Hematopoietic multipotent progenitor cell treated with erythropoietin and hydrocortisone succinate and interleukin-3 and kit ligand, for 15 days (in vitro differentiated cells): Measurements from ENCODE around the gene LY6G5C.
"Not testable (repeated sequence)": the region's sequence is repeated elsewhere in the genome, so short reads cannot be mapped to it uniquely, and the experiment has no call there.

ENCODE experiments used
- DNase-seq: peaks from one replicate; pipeline ENCODE4 v3.0.0-alpha.2; 2015; ENCODE audit warnings: low spot score

Gene LY6G5C

GRCh38 chr6:31715022-31715958 is 34.4 kb upstream of the LY6G5C start, which contains the start of gene LY6G6D:
LY6G6D (plus strand) TSS chr6:31715348; CDS start chr6:31715356, 8 bp downstream.
- no peak for DNase-seq

- no peak for DNase-seq
Measured at GRCh38 chr6:31713991-31714684, 33.3 kb upstream of the LY6G5C start.

- no peak for DNase-seq
Measured at GRCh38 chr6:31713465-31713864, 32.6 kb upstream of the LY6G5C start.

GRCh38 chr6:31712296-31712695 is 31.4 kb upstream of the LY6G5C start:
- DNase-seq = peak; percentile 47

DNA sequence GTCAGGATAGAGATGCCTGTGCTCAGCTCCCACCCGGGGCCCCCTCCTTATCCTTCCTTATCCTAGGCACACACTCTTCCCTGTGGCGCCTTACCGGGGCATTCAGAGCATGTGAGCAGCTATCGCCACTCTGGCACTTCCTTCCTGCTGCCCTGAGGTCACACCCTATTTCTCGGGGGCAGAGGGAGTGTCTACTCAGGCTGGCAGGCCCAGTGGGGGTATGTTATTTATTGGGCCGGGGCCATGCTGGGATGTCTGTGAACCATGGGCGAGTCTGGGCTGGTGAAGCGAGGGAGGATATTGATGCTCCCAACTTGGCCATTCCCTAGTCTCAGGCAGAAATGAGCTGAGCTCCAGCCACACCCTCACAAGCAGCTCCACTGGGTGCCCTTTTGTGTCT is 30.4 kb upstream of the LY6G5C start:
- peak; percentile 65 for DNase-seq

- DNase-seq = no peak
Measured at GRCh38 chr6:31710523-31711219, 29.8 kb upstream of the LY6G5C start.

DNA sequence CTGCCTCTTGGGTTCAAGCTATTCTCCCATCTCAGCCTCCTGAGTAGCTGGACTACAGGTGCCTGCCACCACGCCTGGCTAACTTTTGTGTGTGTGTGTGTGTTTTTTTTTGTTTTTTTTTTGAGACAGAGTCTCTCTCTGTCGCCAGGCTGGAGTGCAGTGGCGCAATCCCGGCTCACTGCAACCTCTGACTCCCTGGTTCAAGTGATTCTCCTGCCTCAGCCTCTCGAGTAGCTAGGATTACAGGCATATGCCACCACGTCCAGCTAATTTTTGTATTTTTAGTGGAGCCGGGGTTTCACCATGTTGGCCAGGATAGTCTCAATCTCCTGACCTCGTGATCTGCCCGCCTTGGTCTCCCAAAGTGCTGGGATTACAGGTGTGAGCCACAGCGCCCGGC is 28.3 kb upstream of the LY6G5C start:
- DNase-seq = not testable (repeated sequence)

GRCh38 chr6:31708224-31708623 is 27.4 kb upstream of the LY6G5C start:
- DNase-seq = no peak

DNA sequence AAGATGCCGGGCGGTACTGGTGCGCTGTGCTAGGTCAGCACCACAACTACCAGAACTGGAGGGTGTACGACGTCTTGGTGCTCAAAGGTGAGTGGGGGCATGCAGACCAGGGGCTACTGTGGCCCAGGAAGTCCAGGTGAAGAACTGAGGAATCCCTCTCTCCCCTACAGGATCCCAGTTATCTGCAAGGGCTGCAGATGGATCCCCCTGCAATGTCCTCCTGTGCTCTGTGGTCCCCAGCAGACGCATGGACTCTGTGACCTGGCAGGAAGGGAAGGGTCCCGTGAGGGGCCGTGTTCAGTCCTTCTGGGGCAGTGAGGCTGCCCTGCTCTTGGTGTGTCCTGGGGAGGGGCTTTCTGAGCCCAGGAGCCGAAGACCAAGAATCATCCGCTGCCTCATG is 26.8 kb upstream of the LY6G5C start:
- no peak for DNase-seq

- DNase-seq = no peak
Measured at GRCh38 chr6:31706599-31706998, 25.7 kb upstream of the LY6G5C start, which contains the start of gene LY6G6F. LY6G6F (plus strand) TSS chr6:31706866; CDS start chr6:31706907, 41 bp downstream.

DNA sequence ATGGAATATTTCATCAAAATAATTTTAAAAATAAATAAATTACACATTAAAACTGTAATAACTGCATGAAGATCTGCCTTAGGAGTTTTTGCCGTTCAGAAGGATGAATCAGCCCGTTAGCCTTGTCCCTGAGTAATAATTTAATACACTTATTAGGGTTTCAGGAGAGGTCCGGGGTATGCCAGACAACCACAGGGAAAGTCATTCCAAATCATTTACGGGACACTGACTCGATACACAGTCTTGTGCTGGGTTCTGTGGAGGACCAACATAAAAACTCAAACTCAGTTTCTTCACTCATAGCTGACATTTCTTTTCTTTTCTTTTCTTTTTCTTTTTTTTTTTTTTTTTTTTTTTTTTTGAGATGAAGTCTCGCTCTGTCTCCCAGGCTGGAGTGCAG is 25.1 kb upstream of the LY6G5C start:
- no peak for DNase-seq

DNA sequence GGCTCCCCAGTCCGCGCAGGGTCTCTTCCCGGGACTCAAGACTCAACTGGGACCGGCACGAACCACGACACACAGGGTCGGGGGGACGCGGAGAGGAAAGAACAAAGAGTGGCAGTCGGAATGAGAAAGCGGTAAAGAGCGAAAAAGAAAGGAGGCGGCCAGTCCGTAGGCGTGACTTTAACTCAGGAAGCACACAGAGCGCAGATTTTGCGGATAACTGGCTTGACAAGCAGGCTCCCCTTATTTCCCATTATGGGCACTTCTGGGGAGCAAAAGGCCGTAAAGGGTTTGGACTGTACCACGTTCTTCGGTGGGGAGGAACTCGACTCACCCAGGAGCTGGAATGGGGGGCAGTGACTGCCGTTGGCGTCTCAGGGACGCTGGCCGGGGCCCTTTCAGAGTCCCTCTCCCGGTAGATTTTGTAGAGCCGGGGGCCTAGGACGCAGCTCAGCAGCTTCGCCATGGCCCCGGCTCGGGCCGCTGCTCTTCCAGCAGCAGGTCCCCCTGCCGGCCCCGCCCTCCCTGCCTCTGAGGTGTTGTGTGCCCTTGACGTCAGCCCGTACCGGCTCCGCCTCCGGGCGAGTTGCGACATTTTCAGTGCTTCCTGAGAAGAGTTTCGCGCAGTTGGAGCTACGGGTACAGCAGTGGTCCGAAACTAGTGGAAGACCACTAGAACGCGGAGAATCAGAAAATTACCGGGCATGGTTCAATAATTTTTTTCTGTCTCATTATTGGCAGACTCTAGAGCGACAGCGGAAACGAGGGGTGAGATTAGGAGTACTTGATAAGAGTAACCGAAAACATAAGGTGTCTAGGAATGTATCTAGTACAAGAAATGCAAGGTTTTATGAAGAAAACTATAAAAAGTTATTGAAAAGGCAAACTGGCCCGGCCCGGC is 22.2 kb upstream of the LY6G5C start, which contains the start of gene ABHD16A:
Gene ABHD16A, minus strand, starts transcription at position 506 of the 898 bp plus-strand sequence. Its CDS starts 43 bp downstream, at position 463.
- DNase-seq = peak; percentile 98

- no peak for DNase-seq
Measured at GRCh38 chr6:31702405-31702818, 21.5 kb upstream of the LY6G5C start.

DNA sequence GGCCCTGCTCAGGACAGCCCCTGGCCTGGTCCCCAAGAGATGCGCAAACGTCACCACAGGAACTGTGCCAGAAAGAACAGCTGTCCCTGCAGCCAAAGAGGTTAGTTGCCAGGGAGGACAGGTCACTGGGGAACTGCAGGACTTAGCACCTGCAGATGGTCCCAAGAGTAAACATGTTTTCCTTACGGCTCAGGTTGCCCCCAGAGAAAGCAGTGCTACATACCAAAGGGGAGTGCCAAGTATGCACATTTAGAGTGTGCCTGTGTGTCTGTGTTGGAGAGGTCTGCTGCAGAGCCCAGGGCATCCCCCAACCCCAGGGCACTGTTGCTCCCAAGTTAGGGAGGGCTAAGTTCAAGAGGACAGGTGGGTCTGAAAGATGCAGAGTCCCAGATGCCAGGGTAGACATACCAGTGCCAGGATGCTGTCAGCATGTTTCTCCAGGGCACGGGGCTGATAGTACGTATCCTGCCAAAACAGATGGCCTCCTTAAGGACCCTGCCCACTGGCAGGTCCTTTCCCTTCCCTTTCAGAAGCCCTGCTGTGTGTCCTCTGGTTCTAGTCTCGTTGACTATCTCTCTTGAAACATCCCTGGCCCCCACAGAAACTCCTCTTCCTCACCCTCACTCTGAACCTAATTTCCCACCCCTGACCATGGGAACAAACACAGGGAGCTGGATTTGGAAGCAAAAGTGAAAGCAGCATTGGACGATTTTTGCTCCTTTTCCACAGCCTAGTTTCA is 21.0 kb upstream of the LY6G5C start:
- DNase-seq = peak; percentile 74

DNA sequence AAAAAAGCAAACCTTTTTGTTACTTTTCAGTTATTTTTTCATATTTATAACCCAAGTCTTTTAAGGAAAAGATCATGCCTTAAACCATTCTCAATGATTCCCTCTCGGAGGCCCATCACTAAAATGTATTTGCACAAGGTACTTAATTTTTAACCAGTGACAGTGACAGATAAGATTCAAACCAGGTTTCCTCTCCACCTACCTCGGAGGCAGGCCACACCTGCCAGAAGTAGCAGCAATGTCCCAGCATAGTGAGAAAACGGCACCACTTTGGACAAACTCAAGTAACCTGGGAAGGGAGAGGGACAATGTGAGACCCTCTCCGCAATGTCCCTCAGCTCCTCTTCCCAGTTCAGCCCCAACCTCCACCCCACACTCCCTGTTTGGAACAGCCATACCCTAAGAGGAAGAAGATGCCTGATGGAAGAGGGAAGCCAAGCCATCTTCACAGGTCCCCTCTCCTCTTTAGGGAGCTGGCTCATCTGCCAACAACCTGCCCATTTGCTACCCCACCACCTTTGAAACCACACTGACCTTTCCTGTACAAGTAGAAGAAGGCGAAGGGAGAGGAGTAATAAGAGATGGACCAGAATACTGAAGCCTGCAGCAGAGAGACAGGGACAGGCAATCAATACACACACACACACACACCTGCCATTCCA is 20.0 kb upstream of the LY6G5C start:
- DNase-seq = no peak

- DNase-seq = no peak
Measured at GRCh38 chr6:31697555-31697954, 16.7 kb upstream of the LY6G5C start.

DNA sequence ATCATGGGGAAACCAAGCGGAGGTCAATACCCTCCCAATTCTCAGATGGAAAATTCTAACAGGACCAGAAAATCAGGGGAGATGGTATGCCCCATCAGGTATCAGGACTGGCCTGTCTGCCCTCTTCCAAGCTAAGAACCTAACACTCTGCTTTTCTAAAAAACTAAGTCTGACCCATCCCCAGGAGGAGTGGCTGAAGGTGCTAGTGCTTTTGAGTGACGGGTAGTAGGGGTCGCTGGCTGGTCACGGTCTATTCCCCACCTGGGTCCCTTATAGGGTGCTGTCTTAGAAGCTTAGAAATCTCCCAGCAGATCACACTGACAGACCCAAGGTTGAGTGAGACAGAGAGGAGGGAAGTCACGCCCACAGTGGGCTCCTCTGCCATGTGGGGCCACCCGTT is 12.7 kb upstream of the LY6G5C start:
- no peak for DNase-seq

DNA sequence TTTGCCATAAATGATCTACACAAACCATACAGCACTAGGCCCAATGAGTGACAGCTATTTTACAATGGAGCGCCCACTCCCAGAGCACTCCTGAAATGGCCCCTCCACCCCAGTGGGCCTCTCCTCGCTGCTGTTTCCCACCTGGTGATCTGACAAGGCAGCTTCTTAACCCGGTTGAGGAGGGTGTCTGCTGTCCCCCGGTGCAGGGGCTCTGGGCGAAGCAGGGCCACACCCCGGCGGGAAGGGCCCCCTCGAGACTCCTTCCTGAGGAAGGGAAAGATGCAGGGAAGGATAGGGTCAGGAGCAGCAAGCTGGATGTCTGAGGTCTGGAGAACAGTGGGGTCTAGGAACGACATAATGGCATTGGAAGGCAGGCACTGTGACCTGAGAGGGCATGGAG is 12.0 kb upstream of the LY6G5C start:
- no peak for DNase-seq

DNA sequence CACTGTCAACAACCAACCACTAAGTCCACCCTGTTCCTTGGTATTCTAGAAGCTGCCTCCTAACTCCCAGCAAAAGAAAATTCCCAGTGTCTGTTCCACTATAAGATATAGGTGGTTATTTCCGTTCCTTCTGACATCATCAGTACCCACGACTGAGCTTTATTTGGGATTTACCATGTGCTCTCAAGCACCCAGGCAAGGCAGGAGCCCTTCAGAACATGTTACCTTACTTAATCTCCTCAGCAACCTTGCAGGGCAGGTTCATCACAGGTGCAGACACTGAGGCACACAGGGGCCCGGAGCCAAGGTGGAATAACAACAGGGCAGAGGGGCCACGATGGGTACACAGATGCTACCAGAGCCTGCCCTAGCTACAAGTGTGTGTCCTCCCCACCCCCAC is 11.5 kb upstream of the LY6G5C start:
- DNase-seq = no peak

GRCh38 chr6:31691564-31692108 is 10.8 kb upstream of the LY6G5C start:
- no peak for DNase-seq
